NCI-H345 treated with DMSO at 0.1 percent for 48 hours (cell line): ENCODE measurements around the gene KLF7.
"Not testable (repeated sequence)": the region's sequence is repeated elsewhere in the genome, so short reads cannot be mapped to it uniquely, and the experiment has no call there.

ENCODE experiments used
- DNase-seq: peaks from one replicate; lab custom pipeline; 2025; ENCODE audit not compliant: unreplicated experiment; lab: John Stamatoyannopoulos, UW

Gene KLF7

GRCh38 chr2:207067473-207067872 is 98.3 kb downstream of the KLF7 start:
- DNase-seq = no peak

- DNase-seq = peak; percentile 20
Observed at GRCh38 chr2:207066791-207067460, 98.8 kb downstream of the KLF7 start.

- DNase-seq = no peak
Observed at GRCh38 chr2:207066166-207066565, 99.6 kb downstream of the KLF7 start.

- no peak for DNase-seq
Observed at GRCh38 chr2:207064128-207064690, 101.5 kb downstream of the KLF7 start.

GRCh38 chr2:207061181-207061580 is 104.6 kb downstream of the KLF7 start:
- no peak for DNase-seq

- no peak for DNase-seq
Observed at GRCh38 chr2:207055257-207055656, 110.5 kb downstream of the KLF7 start.

- no peak for DNase-seq
Observed at GRCh38 chr2:207054521-207054920, 111.2 kb downstream of the KLF7 start.

GRCh38 chr2:207051385-207051965 is 114.3 kb downstream of the KLF7 start:
- no peak for DNase-seq

- no peak for DNase-seq
Observed at GRCh38 chr2:207049122-207049521, 116.6 kb downstream of the KLF7 start.

GRCh38 chr2:207048416-207048815 is 117.3 kb downstream of the KLF7 start:
- no peak for DNase-seq

- DNase-seq = no peak
Observed at GRCh38 chr2:207046724-207047123, 119.0 kb downstream of the KLF7 start.

GRCh38 chr2:207045531-207045930 is 120.2 kb downstream of the KLF7 start:
- DNase-seq = no peak

GRCh38 chr2:207044379-207045362 is 121.1 kb downstream of the KLF7 start:
- DNase-seq = peak; percentile 36

GRCh38 chr2:207042841-207043240 is 122.9 kb downstream of the KLF7 start:
- no peak for DNase-seq

- no peak for DNase-seq
Observed at GRCh38 chr2:207041786-207042554, 123.8 kb downstream of the KLF7 start.

GRCh38 chr2:207041279-207041678 is 124.5 kb downstream of the KLF7 start:
- no peak for DNase-seq

GRCh38 chr2:207040696-207041095 is 125.1 kb downstream of the KLF7 start:
- DNase-seq = no peak

- DNase-seq = no peak
Observed at GRCh38 chr2:207039225-207039624, 126.5 kb downstream of the KLF7 start.

GRCh38 chr2:207038299-207038698 is 127.4 kb downstream of the KLF7 start:
- no peak for DNase-seq

- DNase-seq = no peak
Observed at GRCh38 chr2:207037896-207038295, 127.9 kb downstream of the KLF7 start.

- not testable (repeated sequence) for DNase-seq
Observed at GRCh38 chr2:207037023-207037422, 128.7 kb downstream of the KLF7 start.
